Lower leg skin (tissue), 3 donors: ENCODE measurements around the gene TMC4.

ENCODE experiments used
- POLR2A ChIP-seq, 2 donors: fragments of 450-650 bp; IDR thresholded peaks; one replicate each; pipeline ENCODE4 v1.6.1; 2016 to 2017; ENCODE audit warnings: antibody characterized with exemption in 2 of 2, mild to moderate bottlenecking in 1 of 2, moderate library complexity in 1 of 2
- TF ChIP-seq, protein P1 (sequence below), 3 donors: fragments of 450-650 bp; IDR thresholded peaks; one replicate each; pipeline ENCODE4 v1.5.1; 2016; ENCODE audit warnings: antibody characterized with exemption in 3 of 3, mild to moderate bottlenecking in 3 of 3, moderate library complexity in 2 of 3

GRCh38 chr19:54209058-54209810 lies 36.3 kb upstream of the TMC4 start:
- TF ChIP-seq, protein P1, sequence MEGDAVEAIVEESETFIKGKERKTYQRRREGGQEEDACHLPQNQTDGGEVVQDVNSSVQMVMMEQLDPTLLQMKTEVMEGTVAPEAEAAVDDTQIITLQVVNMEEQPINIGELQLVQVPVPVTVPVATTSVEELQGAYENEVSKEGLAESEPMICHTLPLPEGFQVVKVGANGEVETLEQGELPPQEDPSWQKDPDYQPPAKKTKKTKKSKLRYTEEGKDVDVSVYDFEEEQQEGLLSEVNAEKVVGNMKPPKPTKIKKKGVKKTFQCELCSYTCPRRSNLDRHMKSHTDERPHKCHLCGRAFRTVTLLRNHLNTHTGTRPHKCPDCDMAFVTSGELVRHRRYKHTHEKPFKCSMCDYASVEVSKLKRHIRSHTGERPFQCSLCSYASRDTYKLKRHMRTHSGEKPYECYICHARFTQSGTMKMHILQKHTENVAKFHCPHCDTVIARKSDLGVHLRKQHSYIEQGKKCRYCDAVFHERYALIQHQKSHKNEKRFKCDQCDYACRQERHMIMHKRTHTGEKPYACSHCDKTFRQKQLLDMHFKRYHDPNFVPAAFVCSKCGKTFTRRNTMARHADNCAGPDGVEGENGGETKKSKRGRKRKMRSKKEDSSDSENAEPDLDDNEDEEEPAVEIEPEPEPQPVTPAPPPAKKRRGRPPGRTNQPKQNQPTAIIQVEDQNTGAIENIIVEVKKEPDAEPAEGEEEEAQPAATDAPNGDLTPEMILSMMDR (IDR thresholded peaks at IDR 0.05) = no peak
- no peak for TF ChIP-seq POLR2A (IDR thresholded peaks at IDR 0.05)
